ENCODE data around the gene MYT1.

The MYT1 gene

DNA sequence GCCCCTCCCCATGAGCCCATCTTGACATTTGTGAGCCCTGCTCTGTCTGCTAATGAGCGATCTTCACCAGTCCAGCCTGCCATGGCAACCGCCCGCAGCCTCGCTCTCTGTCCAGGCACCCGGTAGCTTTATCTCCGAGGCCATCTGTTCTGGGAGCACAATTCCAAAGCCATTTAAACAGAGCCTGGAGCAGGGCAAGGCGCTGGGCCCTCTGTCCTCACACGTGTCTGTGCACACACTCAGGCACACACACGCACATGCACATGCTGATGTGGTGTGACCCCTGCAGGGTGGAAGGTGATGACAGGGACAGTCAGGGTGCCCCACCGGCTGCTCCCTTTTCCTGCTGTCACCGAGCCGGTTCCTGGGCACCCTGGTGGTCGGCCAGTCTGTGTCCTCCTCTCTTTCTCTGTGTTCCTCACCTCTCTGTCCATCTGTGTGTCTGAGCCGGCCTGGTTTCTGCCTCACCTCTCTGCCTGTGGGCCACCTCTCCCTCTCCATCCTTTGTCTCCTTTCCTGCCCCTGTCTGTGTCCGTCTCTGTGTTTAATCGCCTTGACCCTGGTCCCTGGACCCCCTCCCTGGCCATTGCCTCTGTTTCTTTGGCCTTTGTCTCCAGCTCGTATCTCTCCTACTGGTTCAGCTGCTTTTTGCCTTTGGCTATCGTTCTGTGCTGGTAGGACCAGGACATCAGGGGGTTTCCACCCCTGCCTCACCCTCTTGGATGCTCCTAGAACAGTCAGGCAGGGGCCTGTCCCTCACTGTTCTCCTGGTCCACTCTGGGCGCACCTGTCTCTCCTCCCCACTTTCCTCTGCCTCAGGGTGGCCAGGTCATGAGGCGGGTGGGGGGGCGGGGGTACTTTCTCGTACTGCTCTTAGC, 8.8 kb upstream of the MYT1 start:
- no peak for FAIRE-seq

DNA sequence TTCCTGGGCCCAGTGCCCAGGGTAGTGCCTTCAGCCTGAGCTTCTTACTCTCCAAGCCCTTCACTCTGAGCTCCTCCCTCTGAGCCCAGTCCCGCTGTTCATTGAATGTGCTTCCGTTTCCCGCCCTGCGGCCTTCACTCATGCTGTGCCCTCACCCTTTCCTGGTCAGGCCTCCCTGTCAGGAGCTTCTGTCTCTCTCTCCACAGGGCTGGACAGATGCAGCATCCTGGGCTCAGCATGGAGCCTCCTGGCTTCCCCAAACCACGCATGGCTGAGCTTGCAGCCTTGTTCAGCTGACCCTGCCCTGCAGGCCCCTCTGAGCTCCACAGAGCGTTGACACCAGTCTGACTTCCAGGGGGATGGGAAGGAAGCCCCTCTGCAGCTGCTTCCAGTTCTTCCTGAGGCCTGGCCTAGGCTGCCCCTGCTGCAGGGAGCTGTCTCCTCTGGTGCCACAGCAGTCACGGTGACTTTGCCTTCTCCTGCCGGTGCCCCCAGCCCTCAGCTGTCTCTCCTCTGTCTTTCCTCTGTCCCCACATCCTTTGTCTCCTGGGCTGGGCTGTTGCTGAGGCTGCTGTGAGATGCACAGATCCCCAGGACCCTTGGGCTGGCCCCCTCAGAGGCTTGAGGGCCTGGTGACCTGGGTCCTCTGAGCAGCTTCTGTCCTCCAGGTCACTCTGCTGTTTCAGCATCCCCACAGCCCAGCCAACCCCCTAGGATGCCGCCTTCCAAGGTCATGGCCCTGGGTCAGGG, 7.9 kb upstream of the MYT1 start:
- no peak for FAIRE-seq

DNA sequence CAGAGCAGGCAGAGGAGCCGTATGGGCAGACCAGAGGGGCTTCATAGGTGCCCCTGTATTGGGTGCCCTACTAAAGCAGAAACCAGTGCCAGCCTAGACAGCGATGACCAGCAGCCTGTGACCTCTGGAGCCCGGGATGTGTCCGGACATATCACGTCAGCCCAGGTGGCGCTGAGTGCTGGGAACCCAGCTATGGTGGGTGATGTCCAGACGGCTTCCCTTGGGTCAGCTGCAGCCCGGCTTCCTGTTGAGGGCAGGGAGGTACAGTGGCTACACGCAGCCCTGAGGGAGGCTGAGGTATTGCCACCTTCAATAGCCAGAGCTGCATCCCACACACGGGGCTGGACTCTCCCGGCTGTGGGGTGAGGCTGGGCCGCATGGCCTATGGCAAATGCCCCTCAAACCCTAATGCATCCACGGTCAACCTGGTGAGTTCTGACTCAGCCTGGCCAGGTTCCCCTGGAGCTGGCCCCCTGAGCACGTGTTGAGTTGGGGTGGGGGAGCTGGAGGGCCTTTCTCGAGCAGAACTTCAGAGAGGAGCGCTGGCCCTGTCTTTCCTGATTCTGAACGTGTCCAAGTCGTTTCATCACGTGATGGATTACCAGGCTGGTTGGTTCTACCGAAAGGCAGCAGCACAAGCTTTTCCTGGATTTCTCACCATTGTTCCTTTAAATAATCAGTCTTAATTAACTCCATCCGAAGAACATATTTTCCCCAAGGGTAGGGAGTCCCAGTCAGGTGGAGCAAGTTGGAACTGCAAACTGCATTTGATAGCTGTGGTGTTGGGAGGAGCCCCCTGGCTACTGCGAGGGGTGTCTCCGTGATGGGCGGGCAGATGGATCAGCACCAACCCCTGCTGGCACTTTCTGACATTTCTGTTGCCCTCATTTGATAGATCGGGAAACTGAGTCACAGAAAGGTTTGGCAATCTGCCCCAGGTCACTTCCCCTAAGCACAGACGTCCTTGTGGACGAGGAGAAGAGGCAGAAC, 7.1 kb upstream of the MYT1 start:
- no peak for FAIRE-seq

DNA sequence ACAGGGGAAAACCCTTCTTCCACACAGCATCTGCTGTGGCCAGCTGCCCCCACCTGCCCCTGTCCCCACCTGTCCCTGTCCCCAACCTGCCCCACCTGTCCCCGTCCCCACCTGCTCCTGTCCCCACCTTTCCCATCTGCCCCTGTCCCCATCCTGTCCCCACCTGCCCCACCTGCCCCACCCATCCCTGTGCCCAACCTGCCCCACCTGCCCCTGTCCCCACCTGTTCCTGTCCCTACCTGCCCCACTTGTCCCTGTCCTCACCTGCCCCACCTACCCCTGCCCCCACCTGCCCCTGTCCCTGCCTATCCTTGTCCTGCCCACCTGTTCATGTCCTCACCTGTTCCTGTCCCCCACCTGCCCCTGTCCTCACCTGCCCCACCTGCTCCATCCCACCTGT, 6.4 kb upstream of the MYT1 start:
- FAIRE-seq: no peak

DNA sequence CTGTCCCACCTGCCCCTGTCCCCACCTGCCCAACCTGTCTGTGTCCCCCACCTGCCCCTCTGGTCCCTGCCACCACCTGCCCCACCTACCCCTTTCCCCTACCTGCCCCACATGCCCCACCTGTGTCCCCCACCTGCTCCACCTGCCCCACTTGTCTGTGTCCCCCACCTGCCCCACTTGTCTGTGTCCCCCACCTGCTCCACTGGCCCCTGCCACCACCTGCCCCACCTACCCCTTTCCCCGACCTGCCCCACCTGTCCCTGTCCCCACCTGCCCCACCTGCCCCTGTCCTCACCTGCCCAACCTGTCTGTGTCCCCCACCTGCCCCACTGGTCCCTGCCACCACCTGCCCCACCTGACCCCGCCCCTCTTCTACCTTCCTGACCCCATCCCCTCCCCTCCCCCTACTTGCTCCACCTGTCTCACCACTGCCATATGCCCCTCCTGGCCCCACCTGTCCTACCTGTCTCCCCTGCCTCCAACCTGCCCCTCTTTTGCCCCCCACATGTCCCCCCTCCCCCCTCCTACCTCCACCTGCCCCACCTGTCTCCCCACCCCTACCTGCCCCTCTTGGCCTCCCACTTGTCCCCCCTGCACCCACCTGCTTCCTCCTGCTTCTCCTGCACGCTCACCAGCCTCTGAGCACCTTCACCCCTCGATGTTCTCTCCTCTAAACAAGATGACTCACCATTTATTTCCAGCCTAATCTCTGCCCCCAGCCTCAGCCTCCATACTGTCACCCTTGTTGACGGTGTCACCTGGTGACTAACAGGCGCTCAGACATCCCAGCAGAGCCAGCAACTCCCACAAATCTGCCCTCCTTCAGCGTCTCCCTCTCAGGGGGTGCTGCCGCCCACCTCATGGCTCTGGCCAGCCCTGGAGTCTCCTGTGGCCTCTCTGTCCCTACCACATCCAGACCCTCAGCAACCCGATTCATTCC, 5.6 kb upstream of the MYT1 start:
- FAIRE-seq: no peak

DNA sequence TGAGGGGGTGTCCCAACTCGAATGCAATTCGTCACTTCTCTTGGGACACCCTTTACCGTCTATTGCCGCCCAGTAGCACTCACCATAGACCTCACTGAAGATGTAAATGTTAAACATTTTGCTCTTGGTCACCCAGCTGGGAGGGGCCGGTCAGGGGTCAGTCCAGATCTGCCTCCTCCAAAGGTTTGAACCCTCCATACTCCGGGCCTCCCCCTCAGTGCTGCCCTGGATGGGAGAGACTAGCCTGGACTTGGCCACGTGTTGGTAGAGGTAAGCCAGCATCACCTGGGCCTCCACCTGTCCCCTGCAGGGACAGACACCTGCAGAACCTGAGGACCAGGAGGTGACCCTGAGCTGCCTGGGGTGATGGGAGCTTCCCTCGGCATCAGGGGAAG, 5.0 kb upstream of the MYT1 start:
- no peak for FAIRE-seq

DNA sequence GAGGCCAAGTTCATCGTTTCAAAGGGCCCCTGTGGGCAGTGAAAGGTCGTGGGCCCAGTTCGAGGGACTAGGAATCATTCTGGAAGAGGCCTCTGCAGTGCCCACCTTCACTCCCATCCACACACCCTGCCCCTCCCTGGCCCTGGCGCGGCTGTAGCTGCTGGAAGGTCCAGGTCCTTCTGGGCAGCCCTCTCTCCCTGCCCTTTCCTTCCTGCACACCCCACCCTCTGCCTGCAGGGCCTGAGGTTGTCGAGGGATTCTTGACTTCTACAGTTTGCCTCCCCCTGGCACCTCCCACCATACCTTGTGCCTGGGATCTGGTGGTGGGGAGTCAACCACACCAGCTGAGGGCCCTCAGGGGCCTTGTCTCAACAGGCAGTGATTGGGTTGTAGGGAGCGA, 4.5 kb upstream of the MYT1 start:
- FAIRE-seq: no peak

DNA sequence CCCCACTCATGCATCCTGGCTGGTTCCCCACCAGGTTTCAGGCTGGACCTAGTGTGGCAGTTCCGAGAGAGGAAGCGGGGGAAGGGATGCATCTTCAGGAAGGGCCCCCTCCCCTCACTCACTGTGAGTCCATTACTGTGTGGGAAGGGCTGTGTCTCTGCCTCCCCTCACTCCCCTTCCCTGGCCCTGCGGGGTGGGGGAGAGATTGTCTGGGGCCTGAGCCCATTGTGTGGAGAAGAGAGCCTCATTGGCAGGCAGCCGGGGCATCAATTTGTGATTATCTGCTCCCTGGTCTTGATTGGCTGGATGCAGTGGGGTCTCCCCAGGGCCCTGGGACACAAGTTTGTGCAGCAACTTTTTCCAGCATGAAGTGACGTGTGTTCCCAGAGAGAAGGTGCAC, 4.1 kb upstream of the MYT1 start:
- no peak for FAIRE-seq

DNA sequence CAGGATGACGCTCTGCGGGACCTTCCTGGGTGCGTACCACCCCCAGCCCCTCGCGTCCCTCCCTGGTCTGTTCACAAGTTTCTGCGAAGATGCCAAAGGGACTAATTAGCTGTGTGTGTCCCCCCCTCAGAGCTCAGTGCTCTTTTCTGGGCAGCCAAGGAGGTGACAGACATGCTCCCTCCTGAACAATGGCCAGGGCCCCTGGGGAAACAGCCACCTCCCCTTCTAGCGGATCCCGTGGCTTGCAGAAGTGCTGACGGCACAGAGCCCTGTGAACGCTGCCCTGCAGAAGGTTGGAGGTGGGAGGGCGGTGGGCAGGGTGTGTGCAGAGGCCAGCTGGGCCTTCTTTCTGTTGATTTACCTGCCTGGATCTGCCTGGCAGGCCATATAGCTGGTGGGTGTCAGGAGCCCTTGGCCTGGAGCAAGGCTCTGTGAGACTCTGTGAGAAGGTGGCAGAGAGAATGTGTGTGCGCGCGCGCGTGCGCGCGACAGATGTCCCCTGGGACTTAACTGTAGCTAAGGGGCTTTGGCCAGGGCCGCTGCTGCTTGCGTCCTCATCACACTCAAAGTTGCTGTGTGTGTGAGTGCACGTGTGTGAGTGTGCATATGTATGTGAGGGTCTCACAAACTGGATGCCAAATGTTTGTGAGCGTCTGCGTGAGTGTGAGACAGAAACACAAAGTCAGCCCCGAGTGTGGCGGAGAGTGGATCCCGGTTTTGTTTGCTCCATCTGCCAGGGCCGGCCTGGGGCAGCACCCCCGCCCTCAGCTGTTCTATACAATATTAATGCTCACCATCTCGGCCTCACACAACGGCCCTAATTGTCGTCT, 3.5 kb upstream of the MYT1 start:
- FAIRE-seq: no peak

DNA sequence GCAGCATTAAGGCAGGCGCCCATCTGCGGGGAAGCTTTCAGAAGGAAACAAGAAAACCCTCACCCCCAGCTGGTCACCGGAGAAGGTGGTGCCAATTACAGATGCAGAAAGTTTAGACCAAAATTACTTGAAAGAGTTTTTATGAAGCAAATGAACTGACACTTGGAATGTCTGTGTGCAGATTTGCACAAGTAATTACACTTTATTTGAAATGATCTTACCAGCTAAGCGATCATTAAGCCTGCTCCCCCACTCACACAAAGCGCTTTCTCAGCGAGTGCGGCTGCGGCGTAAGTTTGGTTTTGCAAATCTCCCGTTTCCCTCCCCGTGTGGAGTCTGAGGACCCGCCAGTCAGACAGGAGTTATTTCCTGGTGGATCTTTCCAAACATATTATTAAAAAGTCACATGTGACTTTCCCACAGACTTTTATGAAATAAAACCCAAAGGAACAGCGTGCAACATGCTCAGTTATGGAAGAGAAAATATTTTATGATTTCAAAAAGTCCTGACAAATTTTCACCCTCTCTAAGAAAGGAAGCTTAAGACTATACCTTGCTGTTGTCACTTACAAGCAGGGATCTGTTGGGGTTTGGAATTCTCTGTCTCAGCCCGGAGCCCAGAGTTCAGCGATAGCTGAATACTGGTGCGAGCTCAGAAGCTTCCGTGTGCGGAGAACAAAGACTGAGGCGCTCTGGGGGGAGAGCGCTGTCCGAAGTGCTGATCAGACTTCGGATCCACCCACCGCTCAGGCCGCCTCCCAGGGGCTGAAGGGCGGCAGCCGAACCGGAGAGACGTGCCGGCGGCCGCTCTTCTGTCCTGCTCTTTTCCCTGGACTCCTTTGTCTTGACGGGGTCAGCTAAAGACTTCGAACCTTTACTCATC, 2.7 kb upstream of the MYT1 start:
- no peak for FAIRE-seq

DNA sequence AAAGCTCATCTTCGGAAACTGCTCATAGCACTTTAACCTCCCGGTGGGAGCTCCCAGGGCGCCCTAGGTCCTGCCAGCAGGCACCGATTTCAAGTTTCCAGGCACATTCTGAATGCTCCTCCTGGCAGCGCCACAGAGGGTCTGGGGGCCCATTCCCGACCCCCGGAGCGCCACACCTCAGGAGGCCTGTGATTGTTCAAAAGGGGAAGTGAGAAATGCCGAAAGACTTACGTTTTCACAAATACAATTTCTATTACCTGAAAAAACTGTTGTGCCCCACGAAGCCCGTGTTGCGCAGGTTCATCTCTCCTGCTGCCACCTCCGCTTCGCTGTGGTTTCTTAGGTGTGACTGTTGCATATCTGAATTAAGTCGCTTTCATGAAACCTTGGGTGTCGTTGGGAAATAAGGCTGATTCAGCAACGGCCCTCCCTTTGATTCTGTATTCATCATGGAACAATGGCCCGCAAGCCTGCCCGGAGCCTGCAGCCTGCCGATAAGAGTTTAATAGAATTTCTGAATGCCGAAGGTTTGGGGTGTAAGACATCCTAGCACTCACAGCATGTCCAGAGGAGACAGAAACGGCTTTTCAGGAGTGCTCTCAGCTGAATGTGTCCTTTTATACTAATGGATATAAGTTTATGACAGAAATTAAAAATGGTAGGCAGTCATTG, 1.9 kb upstream of the MYT1 start:
- FAIRE-seq: no peak

DNA sequence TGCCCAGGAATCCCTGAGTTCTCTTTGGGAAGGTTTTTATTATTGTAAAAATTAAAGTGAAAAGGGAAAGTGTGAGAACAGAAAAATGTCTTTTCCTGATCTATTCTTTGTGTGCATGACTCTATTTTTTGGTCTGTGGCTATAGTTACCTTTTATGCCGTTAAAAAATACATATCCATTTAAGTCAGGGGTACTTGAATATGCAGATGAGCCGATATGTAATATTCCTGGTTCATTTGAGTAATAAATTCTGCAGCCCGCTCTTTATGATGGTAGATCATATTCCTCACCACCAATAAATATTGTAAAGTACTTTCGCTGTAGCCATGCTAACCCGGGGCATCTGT, 503 bp upstream of the MYT1 start:
- FAIRE-seq: no peak

DNA sequence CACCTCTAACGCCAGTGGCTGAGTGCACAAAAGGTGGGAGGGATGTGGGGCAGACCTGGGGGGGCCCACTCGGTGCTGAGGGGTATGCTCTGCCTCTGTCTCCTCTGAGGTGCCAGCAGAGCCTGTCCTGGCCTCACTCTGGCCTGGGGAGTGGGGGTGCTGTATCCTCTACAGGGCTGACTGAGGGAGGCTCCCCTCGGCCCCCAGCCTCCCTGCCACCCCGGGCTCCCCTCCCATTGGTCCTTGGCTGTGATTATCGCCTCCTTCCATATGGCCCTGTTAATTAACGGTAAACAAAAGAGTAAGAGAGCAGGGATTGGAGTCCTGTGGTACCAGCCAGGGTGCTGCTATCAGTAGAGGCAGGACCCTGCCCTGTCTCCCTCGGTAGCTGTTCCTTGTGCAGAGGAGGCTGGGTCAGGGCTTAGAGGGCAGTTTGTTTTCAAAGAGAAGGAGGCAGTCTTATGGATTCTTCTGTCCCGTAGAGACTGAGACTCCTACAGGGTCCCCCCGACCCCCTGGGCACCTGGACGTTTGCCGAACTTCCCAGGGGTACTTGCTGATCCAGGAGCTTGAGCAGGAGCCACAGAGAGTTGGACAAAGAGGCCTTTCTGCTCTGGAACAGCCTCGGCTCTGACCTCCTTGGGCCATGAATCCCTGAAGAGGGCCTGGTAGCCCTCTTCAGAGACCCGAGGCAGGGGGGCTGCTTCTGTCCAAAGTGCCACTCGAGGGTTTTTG, 1.8 kb downstream of the MYT1 start:
- FAIRE-seq: no peak

DNA sequence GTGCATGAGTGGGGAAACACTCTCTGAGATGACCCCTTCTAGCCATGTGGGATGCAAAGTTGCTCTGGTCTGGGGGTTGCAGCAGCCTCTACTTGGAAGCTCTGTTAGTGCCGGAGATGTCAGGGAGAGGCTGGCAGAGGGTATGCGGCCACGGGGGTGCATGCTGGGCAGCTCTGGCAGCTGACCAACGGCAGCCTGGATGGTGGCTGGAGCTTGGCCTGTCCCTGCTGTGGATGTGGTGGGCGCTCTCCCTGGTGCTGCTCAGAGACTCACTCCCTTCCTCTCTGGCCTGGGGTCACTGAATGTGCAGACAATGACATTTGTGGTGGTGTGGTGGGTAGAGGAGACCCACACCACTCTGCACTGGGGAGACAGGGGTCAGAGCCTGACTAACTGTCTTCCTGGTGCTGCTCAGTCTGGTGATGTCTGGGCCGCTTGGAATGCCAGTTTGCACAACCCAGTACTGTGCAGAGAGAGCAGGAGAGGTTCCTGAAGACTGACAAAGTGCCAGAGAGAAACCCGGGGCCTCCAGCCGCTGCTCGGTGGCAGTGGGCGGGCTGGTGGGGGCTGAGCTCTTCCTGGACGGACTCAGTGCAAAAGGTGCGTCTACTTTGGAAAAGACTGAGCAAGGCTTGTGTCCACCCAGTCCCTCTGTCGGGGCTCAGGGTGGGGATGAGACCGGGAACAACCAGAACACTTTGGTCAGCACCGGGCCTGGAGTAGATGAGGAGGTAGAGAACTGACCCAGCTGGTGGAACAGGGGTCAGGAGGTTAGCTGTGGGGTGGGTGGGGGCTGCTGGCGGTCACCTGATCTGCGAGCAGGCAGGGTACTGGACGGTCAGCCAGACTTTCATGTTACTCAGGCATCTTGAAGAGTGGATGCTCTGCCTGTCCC, 2.7 kb downstream of the MYT1 start:
- no peak for FAIRE-seq

DNA sequence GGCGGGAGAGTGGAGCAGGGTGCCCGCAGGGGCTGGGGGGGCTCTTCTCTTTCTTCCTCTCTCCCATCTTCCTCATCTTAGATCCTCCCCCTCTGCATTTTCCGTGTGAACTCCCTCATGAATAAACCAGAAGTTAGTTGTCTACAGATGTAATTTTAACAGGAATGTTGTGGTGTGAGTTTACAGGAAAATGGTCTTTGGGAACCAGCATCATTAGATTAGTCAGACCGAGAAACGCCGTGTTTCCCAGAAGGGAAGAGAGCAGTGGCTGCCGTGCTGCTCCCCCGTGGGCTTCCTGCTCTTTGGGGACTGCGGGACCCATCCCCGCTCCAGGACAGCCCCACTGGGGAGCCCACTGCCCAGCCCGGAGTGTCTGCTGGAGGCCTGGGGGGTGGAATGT, 3.4 kb downstream of the MYT1 start:
- no peak for FAIRE-seq

DNA sequence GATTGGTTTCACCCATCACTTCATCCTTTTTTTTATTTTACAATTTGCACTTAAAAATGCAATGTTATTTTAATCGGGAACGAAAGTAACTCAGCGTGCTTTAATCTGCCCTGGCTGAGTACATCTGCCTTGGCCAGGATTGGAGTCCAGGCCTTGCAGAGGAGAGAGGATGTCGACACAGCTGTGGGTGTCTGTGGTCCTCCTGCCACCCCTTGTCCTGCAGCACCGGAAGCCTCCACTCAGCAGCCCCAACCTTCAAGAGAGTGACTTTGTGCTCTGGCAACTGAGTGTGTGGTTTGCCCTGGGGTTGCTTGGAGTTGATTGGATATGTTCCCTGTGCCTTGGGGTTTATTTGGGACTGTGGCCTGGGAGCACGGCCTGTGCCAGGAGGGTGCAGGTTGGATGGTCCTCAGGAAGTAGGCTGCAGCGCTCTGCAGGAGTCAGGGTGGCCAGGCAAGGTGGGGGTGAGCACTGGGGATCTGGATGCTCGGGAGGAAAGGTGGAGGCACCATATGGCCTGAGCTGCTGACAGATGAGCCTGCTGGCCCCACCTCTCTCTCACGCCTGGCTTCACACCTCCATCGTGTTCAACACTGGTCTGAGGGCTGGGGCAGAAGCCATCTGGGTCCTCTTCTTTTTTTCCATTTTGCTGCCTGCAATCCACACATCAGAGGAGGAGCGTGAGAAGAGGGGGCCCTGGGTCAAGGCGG, 4.3 kb downstream of the MYT1 start:
- FAIRE-seq: no peak

DNA sequence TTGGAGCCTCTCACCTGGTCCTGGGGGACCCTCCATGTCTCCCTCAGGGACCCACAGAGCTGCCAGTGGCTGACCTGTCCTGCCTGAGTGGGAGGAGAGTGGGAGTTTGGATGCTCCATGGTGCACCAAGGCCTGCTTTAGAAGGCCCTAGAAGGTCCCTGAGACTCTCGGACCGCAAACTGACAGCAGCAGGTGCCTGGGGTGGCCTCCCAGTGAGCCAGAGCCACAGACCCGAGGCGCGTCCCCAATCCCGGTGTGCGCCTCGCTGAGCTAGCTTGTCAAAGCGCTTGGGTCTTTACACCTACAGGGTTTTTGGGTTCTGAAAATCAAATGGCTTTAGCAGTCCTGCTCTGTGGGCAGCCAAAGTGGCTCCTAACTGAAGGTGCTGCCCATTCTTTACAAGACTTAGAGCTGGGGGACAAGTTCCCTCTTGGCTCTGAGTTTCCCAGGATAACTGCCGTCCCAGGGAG, 4.9 kb downstream of the MYT1 start:
- FAIRE-seq: no peak
